ENCODE data around the gene SPNS3.

GRCh38 chr17:4426499-4427208 lies 7.1 kb upstream of the SPNS3 start:
- no peak for TF ChIP-seq POLR2AphosphoS5 (IDR thresholded peaks at IDR 0.05)
- TF ChIP-seq CTCF (IDR thresholded peaks at IDR 0.05): no peak
